Lower leg skin (tissue), 4 donors: Measurements from ENCODE around the gene NFIB. TPM values are rescaled to one million over a fixed set of nuclear protein-coding genes. Genes with fewer than 3 reads are reported as not detected.

Experiments
- DNase-seq, 2 donors: peaks; one replicate each; pipeline ENCODE4 v3.0.0-alpha.2; 2019; ENCODE audit warnings: low spot score in 2 of 2
- H3K4me3 ChIP-seq: fragments of 200-600 bp; sonication (generic); 2 replicates; pipeline ENCODE4 v1.5.1; 2017; ENCODE audit warnings: mild to moderate bottlenecking, low read depth; ENCODE audit not compliant: poor library complexity, severe bottlenecking
- POLR2A ChIP-seq, 2 donors: fragments of 450-650 bp; IDR thresholded peaks; one replicate each; pipeline ENCODE4 v1.6.1; 2016 to 2017; ENCODE audit warnings: antibody characterized with exemption in 2 of 2, mild to moderate bottlenecking in 1 of 2, moderate library complexity in 1 of 2
- WGBS, 2 donors: methylation state at CpG; one replicate each; pipeline ENCODE4 v1.1.5; 2018; 5-methylcytosine and 5-hydroxymethylcytosine counted together
- intact Hi-C: fragments of 100-400 bp; cut with DNase I; formaldehyde crosslinking; loops from one replicate; pipeline ENCODE4 v1.15.0; 2023; ENCODE audit warnings: low total_unique reads
- total RNA-seq, 4 donors: library from RNA; depleted of rRNA; stranded (reverse); fragments of >200 nt; gene quantifications; one replicate each; pipeline ENCODE4 v1.1.0, GENCODE V29; 2016
- TF ChIP-seq, protein P1 (sequence below), 3 donors: fragments of 450-650 bp; IDR thresholded peaks; one replicate each; pipeline ENCODE4 v1.5.1; 2016; ENCODE audit warnings: antibody characterized with exemption in 3 of 3, mild to moderate bottlenecking in 3 of 3, moderate library complexity in 2 of 3

NFIB gene
- total RNA-seq, 4 donors from 2014 or later = 68.2 to 145 (median 78.6) TPM

DNA sequence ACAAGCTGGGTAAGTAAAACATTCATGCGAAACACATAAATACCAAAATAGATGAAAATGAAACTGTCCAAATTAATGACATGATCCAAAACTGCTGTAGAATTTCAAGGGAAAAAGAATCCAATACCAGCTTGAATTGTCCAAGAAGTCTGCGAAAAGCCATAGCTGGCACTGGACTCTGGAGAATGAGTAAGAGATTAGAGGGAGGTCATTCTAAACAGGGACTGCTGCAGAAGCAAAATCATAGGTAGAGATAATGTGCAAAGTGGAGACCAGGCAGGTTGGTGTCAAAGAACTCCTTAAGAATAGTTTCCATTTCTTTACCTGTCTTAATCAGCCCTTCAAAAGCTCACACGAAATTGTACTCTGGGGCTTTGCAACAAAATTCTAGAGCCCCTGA lies 162.5 kb downstream of the NFIB start:
- TF ChIP-seq, protein P1, sequence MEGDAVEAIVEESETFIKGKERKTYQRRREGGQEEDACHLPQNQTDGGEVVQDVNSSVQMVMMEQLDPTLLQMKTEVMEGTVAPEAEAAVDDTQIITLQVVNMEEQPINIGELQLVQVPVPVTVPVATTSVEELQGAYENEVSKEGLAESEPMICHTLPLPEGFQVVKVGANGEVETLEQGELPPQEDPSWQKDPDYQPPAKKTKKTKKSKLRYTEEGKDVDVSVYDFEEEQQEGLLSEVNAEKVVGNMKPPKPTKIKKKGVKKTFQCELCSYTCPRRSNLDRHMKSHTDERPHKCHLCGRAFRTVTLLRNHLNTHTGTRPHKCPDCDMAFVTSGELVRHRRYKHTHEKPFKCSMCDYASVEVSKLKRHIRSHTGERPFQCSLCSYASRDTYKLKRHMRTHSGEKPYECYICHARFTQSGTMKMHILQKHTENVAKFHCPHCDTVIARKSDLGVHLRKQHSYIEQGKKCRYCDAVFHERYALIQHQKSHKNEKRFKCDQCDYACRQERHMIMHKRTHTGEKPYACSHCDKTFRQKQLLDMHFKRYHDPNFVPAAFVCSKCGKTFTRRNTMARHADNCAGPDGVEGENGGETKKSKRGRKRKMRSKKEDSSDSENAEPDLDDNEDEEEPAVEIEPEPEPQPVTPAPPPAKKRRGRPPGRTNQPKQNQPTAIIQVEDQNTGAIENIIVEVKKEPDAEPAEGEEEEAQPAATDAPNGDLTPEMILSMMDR (IDR thresholded peaks at IDR 0.05) = no peak
- TF ChIP-seq POLR2A (IDR thresholded peaks at IDR 0.05) = no peak
- intact Hi-C loops = no loop called here
- DNase-seq = no peak
- H3K4me3 ChIP-seq = no peak overlapping the region
- 58 to 77% methylated on average over 3 of the region's 3 CpGs for WGBS, 2 donors

DNA sequence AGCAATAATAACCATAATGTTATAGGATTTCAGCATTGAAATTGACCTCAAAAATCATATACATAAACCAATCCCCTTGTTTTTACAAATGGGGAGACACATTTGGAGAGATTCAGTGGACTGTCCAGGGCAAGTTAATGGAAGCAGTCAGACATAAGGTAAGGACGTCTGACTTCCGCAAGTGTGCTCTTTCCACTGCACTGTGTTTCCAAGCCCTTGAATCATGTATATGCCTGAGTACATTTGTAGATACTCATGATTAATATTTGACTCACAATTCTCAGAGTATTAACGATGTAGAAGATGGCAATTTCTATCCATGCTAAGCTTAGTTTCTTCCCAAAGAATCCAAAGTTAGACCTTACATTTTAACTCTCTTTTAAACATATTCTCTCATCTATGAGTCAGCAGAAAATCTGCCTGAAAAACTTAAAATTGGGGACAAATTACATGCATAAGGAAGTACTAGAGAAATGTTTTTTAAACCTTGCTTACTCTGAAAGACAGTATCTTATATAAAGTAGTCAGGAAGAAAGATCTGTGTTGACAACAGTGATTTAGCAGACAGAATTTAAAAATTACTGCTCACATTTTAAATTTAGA lies 165.3 kb downstream of the NFIB start:
- TF ChIP-seq POLR2A (IDR thresholded peaks at IDR 0.05) = no peak
- TF ChIP-seq, protein P1 (IDR thresholded peaks at IDR 0.05) = no peak
- 88 to 92% methylated on average over 3 of the region's 3 CpGs for WGBS, 2 donors
- intact Hi-C loops = no loop called here
- DNase-seq = no peak
- no peak overlapping the region for H3K4me3 ChIP-seq

DNA sequence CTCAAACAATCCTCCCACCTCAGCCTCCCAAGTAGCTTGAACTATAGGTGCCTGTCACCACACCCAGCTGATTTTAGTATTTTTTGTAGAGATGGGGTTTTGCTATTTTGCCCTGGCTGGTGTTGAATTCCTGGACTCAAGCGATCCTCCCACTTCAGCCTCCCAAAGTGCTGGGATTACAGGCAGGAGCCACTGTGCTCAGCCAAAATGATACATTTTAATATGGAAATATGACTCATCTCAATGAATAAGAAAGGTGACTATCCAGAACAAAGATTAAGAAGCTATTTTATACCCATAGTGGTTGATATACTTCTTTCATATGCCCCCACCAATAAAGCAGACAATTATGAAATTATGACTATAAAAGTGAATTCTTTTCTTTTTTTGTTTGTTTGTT lies 166.2 kb downstream of the NFIB start:
- no peak for DNase-seq
- no peak overlapping the region for H3K4me3 ChIP-seq
- WGBS, 2 donors = 100% methylated on average over 1 of the region's 1 CpG
- TF ChIP-seq, protein P1 (IDR thresholded peaks at IDR 0.05) = no peak
- TF ChIP-seq POLR2A (IDR thresholded peaks at IDR 0.05) = no peak
- intact Hi-C loops = no loop called here

DNA sequence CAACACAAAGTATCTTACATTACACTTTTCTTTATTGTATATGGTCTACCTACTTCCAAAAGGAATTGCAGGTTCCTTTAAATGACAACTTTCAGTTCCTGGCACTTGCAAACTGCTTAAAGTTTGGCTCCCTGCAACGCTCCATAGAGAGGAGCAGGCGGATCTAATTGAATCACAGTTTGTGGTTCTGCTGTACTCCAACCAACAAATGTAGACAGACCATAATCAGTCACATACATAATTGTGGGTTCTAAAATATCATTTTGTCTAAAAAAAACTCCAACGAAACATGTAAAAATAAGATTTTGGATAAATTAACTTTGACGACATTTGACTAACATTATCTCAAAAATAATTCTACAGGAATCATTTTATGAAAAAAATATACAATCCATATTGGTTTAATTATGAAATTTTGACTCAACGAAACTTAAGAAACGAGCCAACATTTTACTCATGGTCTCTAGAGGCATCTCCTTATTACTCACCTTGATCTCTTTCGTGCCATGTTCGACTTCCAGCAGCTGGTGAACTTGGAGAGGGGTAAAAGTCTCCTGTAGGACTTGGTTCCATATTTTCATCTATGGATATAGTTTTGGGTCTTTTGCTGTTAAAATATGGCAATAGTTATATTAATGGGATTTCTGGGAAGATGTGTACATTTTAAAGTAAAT lies 167.6 kb downstream of the NFIB start:
- 85 to 86% methylated on average over 8 of the region's 8 CpGs for WGBS, 2 donors

DNA sequence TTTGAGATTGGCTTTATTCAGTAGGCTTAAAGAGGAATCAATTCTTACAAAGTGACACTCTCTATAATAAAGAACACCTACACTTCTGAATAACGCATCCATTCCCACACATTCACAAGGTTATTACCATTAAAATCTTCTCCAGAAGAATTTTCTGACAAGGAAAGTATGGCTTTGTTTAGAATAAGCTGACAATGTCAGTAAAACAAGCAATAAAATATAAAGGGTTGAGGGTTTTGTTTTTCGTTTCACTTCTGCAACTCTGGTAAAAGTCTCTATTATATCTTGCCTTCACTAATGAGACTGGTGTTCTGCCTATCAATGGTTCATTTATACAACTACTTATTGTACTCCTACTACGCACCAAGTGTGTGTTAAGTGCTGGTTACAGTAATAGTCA lies 169.7 kb downstream of the NFIB start:
- no peak for TF ChIP-seq POLR2A (IDR thresholded peaks at IDR 0.05)
- 87 to 88% methylated on average over 3 of the region's 3 CpGs for WGBS, 2 donors
- intact Hi-C loops = no loop called here

More for the DNA sequence above, 167.6 kb downstream of the NFIB start:
- no peak for TF ChIP-seq POLR2A (IDR thresholded peaks at IDR 0.05)
- TF ChIP-seq, protein P1 (IDR thresholded peaks at IDR 0.05) = no peak
- DNase-seq = no peak
- H3K4me3 ChIP-seq = no peak overlapping the region
- intact Hi-C loops = no loop called here

DNA sequence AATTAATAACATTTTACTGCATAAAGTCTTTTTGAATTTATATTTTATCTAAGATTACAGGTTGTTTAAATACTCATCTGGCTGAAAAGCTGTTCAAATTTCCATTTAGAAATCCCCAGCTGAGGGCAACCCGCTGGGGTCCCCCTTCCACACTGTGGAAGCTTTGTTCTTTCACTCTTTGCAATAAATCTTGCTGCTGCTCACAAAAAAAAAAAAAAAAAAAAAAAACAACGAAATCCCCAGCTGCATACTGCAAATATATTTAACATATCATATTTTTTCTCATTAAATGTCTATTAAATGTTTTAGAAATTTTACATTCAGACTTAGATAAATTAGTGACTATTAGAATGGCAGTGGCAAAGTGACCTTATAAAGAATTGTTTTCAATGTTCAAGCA lies 172.2 kb downstream of the NFIB start:
- WGBS, 2 donors = 66 to 70% methylated on average over 2 of the region's 2 CpGs
- no peak for DNase-seq
- no peak overlapping the region for H3K4me3 ChIP-seq
- TF ChIP-seq, protein P1 (IDR thresholded peaks at IDR 0.05) = no peak
- intact Hi-C loops = no loop called here

More for the DNA sequence above, 169.7 kb downstream of the NFIB start:
- DNase-seq = no peak
- H3K4me3 ChIP-seq = no peak overlapping the region
